ENCODE measurements around the gene CLTC. TPM values are rescaled to one million over a fixed set of nuclear protein-coding genes. Genes with fewer than 3 reads are reported as not detected.

The CLTC gene
- total and polyA plus RNA-seq, 2 of the 4 experiments (the other 2 are of a cell fraction), result 181 to 641 TPM

GRCh38 chr17:59620518-59621259 is 994 bp downstream of the CLTC start:
- peak overlapping the region; percentile 78 to 82 for H4K8ac ChIP-seq (ENCODE audit: low read depth in 2 of 2, low read length in 2 of 2)
- ATAC-seq (ENCODE audit: low read depth) (peak; percentile 2; the same call in 1 of the 2 replicates), DNase-seq (no peak)
- H3K27ac ChIP-seq (ENCODE audit: insufficient read depth, low read length), result peak overlapping the region; percentile 93
- peaks cover 0 to 21% of the 10 kb centered on the region in 2 experiments; a peak in 2 of 4 replicates for H3K79me1 ChIP-seq (ENCODE audit: low read depth in 1 of 2, low read length in 2 of 2)
- peak overlapping the region; percentile 3; the same call in 1 of the 2 replicates for H3K18ac ChIP-seq (ENCODE audit: low read depth, low read length)
- H2AFZ ChIP-seq (replicated peaks; ENCODE audit: low read length, poor library complexity), result no peak overlapping the region
- H3K36me3 ChIP-seq (ENCODE audit: control insufficient read depth, insufficient read depth, low read length), result no peaks in the 10 kb centered on the region
- H3K27me3 ChIP-seq (ENCODE audit: control insufficient read depth, insufficient read depth, low read length), result no peaks in the 10 kb centered on the region
- H4K20me1 ChIP-seq (ENCODE audit: insufficient read depth, low read length), result peaks cover 55% of the 10 kb centered on the region
- H3K4me1 ChIP-seq (ENCODE audit: control insufficient read depth, insufficient read depth, low read length), result peaks cover 3% of the 10 kb centered on the region; the same call in 1 of the 2 replicates
- TF ChIP-seq MAZ (IDR thresholded peaks at IDR 0.05; ENCODE audit: borderline replicate concordance, low read depth, low read length) (no peak), ELK1 (IDR thresholded peaks at IDR 0.05; ENCODE audit: borderline replicate concordance, low read depth, low read length) (no peak), USF2 (IDR thresholded peaks at IDR 0.05; ENCODE audit: low read depth, low read length) (no peak), NFE2L2 (IDR thresholded peaks at IDR 0.05; ENCODE audit: low read depth, low read length) (no peak), FOS (IDR thresholded peaks at IDR 0.05; ENCODE audit: low read depth, low read length) (no peak), SMC3 (IDR thresholded peaks at IDR 0.05; ENCODE audit: low read depth, low read length) (no peak), RCOR1 (IDR thresholded peaks at IDR 0.05; ENCODE audit: insufficient replicate concordance, low read length) (no peak), RFX5 (IDR thresholded peaks at IDR 0.05; ENCODE audit: low read depth, low read length) (no peak), CHD1 (IDR thresholded peaks at IDR 0.05; ENCODE audit: low read depth, low read length) (no peak), MXI1 (IDR thresholded peaks at IDR 0.05; ENCODE audit: borderline replicate concordance, low read depth, low read length) (no peak), BHLHE40 (IDR thresholded peaks at IDR 0.05; ENCODE audit: low read depth, low read length) (no peak), MAFK (IDR thresholded peaks at IDR 0.05; ENCODE audit: low read depth, low read length) (no peak), CEBPB (IDR thresholded peaks at IDR 0.05; ENCODE audit: low read depth, low read length) (no peak), POLR2A (IDR thresholded peaks at IDR 0.05; ENCODE audit: low read depth, low read length) (no peak)
- dilution Hi-C loops (cut with HindIII; ENCODE audit: low sequenced_read_pairs, unreplicated experiment) (no loop called here), intact Hi-C loops (cut with micrococcal nuclease) (loop anchor here (1.0 to 5.0 kb wide), 2 partner anchors 42 to 239 kb away; no protein-coding TSS in a partner anchor), in situ Hi-C loops (cut with MboI; ENCODE audit: low sequenced_read_pairs) (no loop called here)
- ChIA-PET POLR2A (ENCODE audit: unreplicated experiment) (interaction anchor here (0.6 kb wide), 1 partner anchor 17 kb away, joined by 5 read pairs; no protein-coding TSS in a partner anchor), CTCF (interaction anchor here (0.6 to 1.2 kb wide), 2 partner anchors 8 to 14 kb away, joined by 3 to 12 read pairs; no protein-coding TSS in a partner anchor)
- H3K14ac ChIP-seq (replicated peaks; ENCODE audit: low read depth, low read length), result peak overlapping the region; percentile 96
- peak overlapping the region; percentile 93 for H3K23ac ChIP-seq (ENCODE audit: low read depth, low read length)
- H2BK20ac ChIP-seq (ENCODE audit: low read depth, low read length), result no peak overlapping the region
- peak overlapping the region; percentile 61 for H3K4me3 ChIP-seq (ENCODE audit: insufficient read depth, low read depth, low read length)
- H2AK5ac ChIP-seq (ENCODE audit: low read depth, low read length), result peak overlapping the region; percentile 99
- H4K91ac ChIP-seq (ENCODE audit: insufficient read depth, low read depth, low read length), result peak overlapping the region; percentile 96
- peak overlapping the region; percentile 91 for H3K9ac ChIP-seq (ENCODE audit: low read depth, low read length)
- peak overlapping the region; percentile 99 for H3K4ac ChIP-seq (ENCODE audit: low read depth, low read length)
- peak overlapping the region; percentile 99 for H2AK9ac ChIP-seq (replicated peaks; ENCODE audit: low read depth, low read length, poor library complexity)
- WGBS, 2 experiments (ENCODE audit: extremely low coverage in 2 of 2, insufficient read length in 1 of 2), result 20% methylated on average over 1 of the region's 14 CpGs; no CpG with 5 or more reads in 1 of the 2 experiments
- H2BK120ac ChIP-seq (ENCODE audit: low read depth, low read length), result 0 out of 2 replicates have a peak overlapping the region, but pooled peaks have one; percentile 58
- peak overlapping the region; percentile 29; the same call in 1 of the 3 replicates for H2BK15ac ChIP-seq (ENCODE audit: low read depth, low read length)
- no TSS peak for BruUV-seq (replicated peaks)
- H4K5ac ChIP-seq (ENCODE audit: low read depth, low read length), result peak overlapping the region; percentile 43
- H3K9me1 ChIP-seq (ENCODE audit: insufficient read depth, low read length), result no peaks in the 10 kb centered on the region
- peak overlapping the region; percentile 98 for H3K4me2 ChIP-seq (ENCODE audit: low read depth, low read length)
- no peaks in the 10 kb centered on the region for H3K9me3 ChIP-seq (ENCODE audit: control insufficient read depth, insufficient read depth, low read length)
- H2BK5ac ChIP-seq (ENCODE audit: low read depth, low read length, poor library complexity, severe bottlenecking), result peak overlapping the region; percentile 83
- peak overlapping the region; percentile 99 for H3K56ac ChIP-seq (ENCODE audit: extremely low read depth, insufficient read depth, low read length)
